Prostate gland (tissue), 2 donors: Measurements from ENCODE around the gene PRIMA1.

ENCODE experiments used
- CTCF ChIP-seq, 4 experiments: fragments of 200-600 bp in 2 of 4; fragments of 450-650 bp in 2 of 4; sonication (generic) in 2 of 4; IDR thresholded peaks; 1 replicate in 3 of 4; 2 replicates in 1 of 4; pipeline ENCODE4 v1.5.1; 2016 to 2019; ENCODE audit warnings: antibody characterized with exemption in 4 of 4, mild to moderate bottlenecking in 2 of 4, moderate library complexity in 2 of 4
- POLR2AphosphoS5 ChIP-seq: sonication (generic); formaldehyde crosslinking; IDR thresholded peaks from one replicate; pipeline ENCODE4 v1.6.1; 2017; ENCODE audit warnings: antibody characterized with exemption

GRCh38 chr14:93752980-93753561, 35.2 kb downstream of the PRIMA1 start:
- no peak for TF ChIP-seq CTCF (IDR thresholded peaks at IDR 0.05)
- TF ChIP-seq POLR2AphosphoS5 = no peak
